ENCODE measurements around the gene PRKAG2.

DNA sequence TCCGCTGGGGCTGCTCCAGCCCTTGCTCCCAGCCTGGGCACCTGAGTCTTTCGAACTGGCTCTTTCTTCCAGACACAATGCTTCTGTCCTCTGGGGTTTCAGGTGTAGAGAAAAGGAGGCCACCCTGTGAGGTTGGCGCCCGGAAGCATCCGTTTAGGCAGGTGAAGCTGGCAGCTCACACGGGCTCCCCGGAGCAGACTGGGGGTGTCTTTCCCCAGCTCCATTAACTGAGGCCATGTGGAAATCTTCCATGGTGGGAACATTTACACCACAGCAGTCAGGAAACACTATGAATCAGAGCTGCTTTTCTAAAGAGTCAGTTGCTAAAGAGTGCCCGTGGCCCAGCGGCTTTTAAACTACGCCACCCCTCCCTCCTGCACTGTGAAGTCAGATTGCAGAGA, 29.2 kb downstream of the PRKAG2 start:
- no peak for TF ChIP-seq POLR2A (IDR thresholded peaks at IDR 0.05; ENCODE audit: low read length)
- TF ChIP-seq GATA1 (IDR thresholded peaks at IDR 0.05; ENCODE audit: low read depth, low read length) = no peak
